ENCODE measurements around the gene RHBDD2.

RHBDD2 gene

DNA sequence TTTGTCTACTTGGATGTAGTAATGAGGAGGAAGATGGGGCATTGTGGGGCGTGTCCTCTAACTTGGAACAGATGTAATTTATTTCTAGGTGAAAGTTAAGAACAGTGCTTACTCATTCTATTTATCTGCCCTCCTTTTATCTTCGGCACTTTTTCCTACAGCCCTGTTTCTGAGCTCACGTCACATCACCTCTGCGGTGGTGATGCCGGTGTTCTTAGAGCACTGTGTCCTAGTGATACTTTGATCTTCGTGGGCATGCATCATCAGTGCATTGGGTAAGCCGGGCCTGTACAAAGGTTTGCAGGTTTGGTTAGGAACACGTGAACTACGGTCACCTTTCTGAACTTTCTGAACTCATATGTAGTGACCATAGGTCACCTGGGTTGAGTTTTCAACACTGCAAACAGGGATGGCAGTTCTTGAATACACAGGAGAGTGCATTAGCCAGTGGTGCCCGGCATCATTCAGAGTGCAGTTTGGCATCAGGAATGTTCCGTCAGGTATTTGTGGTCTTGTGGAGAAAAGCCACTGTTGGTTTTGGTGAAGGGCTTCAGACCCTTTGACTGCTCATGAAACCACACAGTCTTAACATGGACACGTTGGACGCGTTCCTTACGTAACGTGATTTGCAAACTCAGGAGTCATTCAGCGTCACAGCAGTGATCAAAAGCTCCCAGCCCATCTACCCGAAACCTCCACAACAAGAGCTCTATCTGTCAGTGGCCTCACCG lies 41.8 kb downstream of the RHBDD2 start:
- DNase-seq (ENCODE audit: low spot score), result peak; percentile 52

DNA sequence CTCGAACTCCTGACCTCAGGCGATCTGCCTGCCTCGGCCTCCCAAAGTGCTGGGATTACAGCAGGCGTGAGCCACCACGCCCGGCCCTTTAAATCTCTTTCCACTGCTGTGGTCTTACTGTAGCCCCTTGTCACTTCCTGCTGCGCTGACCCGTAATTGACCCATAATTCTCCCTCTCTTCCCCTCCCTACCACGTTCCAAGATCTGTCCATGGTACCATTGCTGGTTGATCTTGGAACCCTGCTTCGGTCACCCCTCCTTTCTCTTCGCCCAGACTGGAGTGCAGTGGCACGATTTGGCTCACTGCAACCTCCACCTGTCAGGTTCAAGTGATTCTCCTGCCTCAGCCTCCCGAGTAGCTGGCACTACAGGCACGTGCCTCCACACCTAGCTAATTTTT lies 42.6 kb downstream of the RHBDD2 start:
- no peak for DNase-seq (ENCODE audit: low spot score)

DNA sequence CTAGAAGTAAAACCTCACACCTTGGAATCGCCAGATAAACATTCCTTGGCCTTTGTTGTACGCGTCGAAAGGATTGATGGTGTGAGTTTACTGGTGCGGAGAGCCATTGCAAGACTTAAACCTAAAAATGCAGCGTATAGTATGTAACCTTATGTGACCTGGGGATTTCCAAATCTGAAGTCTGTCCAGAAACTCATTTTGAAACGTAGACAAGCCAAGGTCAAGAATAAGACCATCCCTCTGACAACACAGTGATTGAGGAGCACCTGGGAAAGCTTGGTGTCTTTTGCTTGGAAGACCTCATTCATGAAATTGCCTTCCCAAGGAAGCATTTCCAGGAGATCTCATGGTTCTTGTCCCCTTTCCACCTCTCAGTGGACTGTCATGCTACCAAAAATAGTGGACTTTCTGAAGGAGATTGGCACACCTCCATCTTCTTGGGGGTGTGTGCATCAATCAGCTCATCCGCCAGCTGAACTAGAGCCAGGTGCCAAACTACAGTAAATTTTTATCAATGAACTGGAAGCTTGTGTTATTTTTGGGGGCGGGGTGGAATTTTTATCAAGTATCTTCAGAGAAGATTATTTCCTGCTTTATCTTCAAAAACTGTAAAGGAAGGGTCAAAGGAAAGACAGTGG lies 44.3 kb downstream of the RHBDD2 start:
- no peak for DNase-seq (ENCODE audit: low spot score)

DNA sequence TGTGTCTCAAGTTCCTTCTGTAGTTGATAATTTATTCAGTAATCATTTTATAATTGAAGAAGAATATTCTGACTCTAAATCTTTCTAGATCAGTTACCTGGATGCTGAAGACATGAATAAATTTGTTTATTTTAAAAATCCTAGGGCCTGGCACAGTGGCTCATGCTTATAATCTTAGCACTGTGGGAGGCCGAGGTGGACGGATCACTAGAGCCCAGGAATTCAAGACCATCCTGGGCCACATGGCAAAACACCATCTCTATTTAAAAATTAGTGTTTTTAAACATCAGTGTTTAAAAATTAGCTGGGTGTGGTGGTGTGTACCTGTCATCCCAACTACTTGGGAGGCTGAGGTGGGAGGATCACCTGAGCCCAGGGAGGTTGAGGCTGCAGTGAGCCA lies 45.4 kb downstream of the RHBDD2 start:
- peak; percentile 59 for DNase-seq (ENCODE audit: low spot score)

DNA sequence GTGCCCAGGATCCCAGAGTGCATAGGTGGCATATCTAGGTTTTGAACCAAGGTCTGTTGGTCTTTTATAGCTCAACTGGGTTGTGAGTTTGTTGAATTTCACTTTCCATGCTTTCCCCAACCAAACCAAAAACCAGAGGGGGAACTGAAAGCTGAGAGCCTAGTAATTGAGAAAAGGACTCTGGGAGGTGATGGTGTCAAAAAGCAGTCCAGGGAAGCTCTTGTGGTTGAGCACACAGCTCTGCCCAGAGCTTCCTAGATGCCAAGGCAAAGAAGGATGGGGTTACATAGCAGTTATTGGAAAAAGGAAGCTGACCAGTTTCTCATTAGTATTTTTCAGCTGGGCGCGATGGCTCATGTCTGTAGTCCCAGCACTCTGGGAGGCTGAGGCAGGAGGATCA lies 46.1 kb downstream of the RHBDD2 start:
- DNase-seq (ENCODE audit: low spot score), result no peak

DNA sequence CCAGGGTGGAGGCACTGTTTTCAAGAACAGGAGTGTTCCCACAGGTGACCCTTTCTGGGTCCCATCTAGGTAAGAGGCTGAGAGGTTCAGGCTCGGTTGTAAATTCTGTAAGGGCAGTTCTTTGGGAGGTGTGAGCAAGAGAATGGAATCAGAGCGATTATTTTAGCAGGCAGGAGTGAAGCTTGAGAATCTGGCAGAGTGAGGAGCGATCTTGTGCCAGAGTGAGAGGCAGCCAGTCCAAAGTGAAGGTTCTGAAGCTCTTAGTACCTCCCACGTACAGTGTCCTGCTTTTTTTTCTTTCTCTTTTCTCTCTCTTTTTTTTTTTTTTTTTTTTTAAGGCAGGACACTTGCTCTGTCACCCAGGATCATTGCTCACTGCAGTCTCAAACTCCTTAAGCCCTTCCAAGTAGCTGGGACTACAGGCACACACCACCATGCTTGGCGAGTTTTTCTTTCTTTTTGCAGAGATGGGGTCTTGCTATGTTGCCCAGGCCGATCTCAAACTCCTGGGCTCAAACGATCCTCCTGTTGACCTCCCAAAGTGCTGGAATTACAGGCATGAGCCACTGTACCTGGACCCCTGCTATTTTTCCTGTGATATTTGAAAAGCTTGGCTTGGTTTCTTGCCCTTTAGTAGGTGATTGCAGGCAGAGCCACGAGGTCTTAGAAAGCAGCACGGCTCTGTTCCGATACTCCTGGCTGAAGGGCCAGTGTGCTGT lies 47.0 kb downstream of the RHBDD2 start:
- no peak for DNase-seq (ENCODE audit: low spot score)

DNA sequence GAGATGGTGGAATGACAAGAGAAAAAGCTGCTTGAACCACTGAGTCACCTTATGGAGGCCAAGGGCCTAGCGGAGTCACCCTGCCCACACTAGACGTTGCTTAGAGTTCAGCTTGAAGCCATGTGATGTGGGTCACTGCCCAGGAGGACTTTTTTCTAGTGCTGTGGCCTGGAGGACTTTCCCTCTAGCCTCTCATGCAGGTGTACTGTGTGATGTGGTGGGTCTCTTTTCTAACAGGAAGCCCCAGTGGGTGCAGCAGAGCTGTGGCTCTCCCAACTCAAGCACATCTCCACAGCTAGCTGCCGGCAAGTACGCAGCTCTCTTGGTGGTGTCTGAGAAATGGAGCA lies 49.7 kb downstream of the RHBDD2 start:
- DNase-seq (ENCODE audit: low spot score), result peak; percentile 57

DNA sequence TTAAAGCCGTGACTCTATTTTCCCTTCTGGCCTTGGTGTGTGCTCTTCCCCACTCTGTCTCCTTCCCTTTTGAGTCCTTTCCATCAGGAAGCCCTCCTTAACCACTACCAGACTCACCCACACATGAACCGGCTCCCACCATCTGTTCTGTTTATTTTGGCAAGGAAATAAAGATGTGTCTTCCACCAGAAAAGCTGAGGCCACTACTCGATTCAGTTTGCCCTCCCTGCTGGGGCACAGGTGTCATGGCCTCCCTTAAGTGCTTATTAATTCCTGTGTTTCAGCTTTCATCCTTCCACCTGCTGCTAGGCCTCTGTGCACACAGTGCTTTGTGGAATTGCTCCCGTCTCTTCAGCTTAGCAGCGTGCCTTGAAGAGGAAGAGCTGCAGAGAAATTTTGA lies 52.8 kb downstream of the RHBDD2 start:
- DNase-seq (ENCODE audit: low spot score), result no peak

DNA sequence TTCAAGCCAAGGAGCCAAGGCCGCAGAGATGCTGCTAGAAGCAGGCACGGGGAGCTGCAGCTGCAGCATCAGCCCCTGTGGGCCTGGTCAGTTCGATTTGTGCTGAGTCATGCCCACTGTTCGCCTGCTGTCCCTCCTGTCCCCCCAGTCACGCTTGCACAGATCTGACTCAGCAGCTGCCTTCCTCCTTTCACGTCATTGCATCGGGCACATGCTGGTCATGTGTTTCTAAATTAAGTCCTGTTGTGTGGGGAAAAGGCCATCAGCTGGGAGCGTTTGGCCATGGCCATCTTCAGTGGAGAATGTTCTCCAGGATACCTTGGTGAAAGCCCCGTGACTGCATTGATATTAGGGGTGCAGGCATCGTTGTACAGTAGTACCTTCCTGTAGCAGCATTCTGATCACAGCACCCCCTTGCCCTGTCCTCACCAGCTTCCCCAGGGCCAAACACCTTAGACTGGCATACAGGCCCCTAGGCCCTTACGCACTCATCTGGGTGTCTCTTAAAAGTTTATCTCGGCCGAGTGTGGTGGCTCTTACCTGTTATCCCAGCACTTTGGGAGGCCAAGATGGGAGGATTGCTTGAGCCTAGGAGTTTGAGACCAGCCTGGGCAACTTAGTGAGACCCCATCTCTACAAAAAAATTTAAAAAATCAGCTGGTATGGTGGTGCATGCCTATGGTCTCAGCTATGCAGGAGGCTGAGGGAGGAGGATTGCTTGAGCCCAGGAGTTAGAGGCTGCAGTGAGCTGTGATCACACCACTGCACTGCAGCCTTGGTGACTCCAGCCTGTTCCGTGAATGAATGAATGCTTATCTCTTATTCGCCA lies 59.3 kb downstream of the RHBDD2 start:
- peak; percentile 93 for DNase-seq (ENCODE audit: low spot score)

Data from kidney tubule cell (primary cell).